GM04504 (cell line): Measurements from ENCODE around the gene XXYLT1.
A peak's percentile ranks its signal among the peaks of the same experiment; 100 is the strongest.

Source experiments
- DNase-seq: peaks from one replicate; pipeline ENCODE4 v3.0.0-alpha.2; 2012; ENCODE audit warnings: low read depth

Gene XXYLT1

GRCh38 chr3:195168009-195168762 is 102.8 kb downstream of the XXYLT1 start:
- no peak for DNase-seq

GRCh38 chr3:195165790-195166189 is 105.2 kb downstream of the XXYLT1 start:
- no peak for DNase-seq

GRCh38 chr3:195165265-195165609 is 105.7 kb downstream of the XXYLT1 start:
- DNase-seq = no peak

- no peak for DNase-seq
Observed at GRCh38 chr3:195164573-195165264, 106.2 kb downstream of the XXYLT1 start.

DNA sequence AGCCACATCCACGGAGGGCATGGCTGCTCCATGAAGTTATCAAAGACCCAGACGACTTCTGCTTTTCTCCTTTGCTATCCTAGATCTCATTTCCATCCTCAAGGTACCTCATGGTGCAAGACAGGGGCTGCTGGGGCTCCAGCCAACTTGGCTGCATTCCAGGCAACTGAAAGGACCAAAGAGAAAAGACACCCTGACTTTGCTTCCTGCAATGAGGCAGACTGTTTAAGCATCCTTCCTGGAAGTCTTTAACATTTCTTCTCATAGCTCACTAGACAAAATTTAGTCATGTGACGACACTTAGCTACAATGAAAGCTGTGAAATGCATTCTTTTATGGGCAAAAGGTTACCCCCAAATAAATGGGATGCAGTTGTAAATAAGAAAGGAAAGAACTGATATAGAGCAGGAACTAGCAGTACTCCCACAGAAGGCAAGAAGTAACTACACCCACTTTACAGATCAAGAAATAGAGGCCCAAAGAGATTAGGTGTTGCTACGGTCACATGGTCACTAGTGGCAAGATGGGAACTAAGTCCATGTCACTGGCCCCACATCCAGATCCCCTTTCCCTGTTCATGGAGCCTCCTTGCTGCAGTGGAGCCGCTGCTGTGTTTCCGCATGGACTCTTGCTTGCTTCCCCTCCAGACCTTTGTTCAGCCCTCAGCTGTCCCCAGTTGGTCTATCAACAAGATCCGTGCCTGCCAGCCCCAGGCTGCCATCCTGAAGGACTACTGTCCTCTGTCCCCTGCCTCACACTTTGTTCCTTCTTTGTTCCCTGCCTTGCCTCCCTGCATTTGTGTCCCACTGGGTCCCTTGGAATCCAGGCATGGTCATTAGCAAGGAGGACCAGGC is 107.0 kb downstream of the XXYLT1 start:
- DNase-seq = no peak

- DNase-seq = no peak
Observed at GRCh38 chr3:195162816-195163215, 108.1 kb downstream of the XXYLT1 start.

GRCh38 chr3:195162033-195162669 is 108.8 kb downstream of the XXYLT1 start:
- DNase-seq = no peak

GRCh38 chr3:195160908-195161434 is 110.0 kb downstream of the XXYLT1 start:
- DNase-seq = no peak

GRCh38 chr3:195160257-195160898 is 110.6 kb downstream of the XXYLT1 start:
- peak; percentile 61 for DNase-seq

DNA sequence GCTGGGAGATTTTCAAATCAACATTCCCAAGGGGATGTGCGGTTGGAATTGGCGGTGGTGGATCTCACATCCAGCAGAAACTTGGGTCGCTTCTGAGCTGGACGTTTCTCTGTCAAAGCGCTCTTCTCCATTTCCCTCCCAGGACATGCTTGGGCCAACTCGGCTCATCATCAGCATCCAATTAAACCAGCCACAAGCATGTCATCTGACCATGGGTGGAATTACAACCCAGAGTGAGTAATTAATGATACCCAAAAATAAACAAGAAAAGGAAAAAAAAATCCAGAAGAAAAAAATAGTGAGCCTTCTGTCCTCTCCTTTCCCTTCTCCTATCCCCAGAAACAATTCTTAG is 111.2 kb downstream of the XXYLT1 start:
- peak; percentile 54 for DNase-seq

- DNase-seq = no peak
Observed at GRCh38 chr3:195159117-195159813, 111.7 kb downstream of the XXYLT1 start.

DNA sequence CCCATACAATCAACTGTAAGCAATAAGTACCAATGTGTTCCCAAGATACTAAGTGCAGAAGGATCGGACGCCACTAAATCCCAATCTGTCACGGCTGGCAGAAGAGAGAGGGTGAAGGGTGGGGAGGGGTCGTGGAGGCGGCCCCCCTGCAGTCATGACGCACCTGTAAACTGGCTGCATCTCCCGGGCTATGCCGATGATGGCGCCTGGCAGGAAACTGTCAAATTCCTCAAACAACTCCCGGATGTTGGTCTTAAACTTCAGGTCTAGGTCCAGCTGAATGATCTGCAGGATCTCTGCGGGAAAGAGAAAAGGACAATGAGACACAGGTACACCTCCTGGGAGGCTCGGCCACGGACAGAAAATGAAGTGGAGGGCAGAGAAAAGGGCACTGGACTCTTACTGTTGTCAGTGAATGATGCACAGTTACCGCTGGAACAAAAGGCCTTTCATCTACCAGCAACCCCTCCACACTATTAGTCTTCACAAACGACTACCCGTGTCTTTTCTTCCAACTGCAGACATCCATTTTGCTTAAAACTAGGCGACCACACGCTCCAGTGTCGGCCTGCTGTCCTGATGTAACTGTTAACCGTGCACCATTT is 114.6 kb downstream of the XXYLT1 start:
- no peak for DNase-seq

DNA sequence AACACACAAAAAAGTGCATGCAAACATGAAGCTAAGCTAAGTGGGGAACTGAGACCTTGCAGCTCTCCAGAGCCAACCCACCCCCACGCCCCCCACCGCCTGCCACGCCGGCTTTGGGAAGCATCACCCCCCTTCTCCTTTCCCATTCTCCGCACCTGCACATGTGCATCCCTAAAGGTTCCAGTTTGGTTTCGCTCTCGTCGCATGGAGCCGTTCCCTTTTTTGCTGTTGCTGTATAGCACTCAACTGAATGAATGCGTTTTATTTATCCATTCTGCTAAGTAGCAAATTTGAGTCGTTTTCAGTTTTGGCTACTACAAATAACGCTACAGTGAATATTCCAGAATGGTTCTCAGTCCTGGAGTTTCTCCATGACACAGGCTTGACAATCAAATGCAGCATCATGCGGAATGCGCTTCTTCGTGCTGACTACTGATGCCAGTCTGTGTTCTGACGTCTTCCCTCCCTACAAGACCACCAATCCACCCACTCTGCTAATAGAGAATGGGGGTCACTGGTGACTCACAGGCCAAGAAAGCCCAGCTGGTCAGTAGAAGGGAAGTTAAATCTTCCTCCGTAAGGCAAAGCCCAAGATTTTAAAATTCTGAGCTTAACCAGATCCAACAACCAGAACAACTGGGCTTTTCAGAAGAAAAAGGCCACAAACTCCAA is 115.3 kb downstream of the XXYLT1 start:
- DNase-seq = no peak

GRCh38 chr3:195154793-195155535 is 116.0 kb downstream of the XXYLT1 start:
- peak; percentile 91 for DNase-seq

- DNase-seq = peak; percentile 65
Observed at GRCh38 chr3:195154111-195154791, 116.7 kb downstream of the XXYLT1 start.

- no peak for DNase-seq
Observed at GRCh38 chr3:195153653-195154052, 117.3 kb downstream of the XXYLT1 start.

- DNase-seq = no peak
Observed at GRCh38 chr3:195153130-195153529, 117.8 kb downstream of the XXYLT1 start.

DNA sequence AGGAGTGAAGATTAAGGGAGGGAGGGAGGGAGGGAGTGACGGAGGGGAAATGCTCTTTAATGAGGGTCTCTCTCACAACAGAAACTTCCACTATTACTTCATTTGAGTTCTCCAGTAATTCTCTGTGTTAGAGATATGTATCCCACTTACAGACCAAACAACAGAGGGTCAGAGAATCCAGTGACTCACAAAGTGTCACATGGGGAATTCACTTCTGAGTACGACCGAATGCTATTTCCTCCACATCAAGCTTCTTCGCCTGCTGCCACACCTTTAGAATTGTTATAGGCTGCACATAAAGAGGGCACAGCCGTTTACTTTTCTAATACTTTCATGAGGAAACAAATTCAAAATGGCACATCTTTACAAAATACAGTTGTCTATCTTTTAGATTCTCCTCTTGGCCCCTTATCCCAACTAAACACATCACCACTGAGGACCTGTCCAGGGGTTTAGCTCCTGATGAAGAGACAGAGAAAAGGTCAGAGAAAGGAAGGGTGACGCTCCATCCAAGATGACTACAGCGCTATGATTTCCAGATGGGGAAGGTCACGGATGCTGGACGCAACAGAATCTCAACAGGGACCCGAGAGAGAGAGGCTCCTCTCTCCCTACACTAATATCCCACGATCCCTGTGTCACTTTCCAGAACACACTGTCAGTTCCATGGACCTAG is 119.0 kb downstream of the XXYLT1 start:
- DNase-seq = peak; percentile 58
